H54 (cell line): ENCODE measurements around the gene PRRT1.
"Not testable (repeated sequence)": the region's sequence is repeated elsewhere in the genome, so short reads cannot be mapped to it uniquely, and the experiment has no call there.

Experiments used
- DNase-seq: peaks from one replicate; pipeline ENCODE4 v3.0.0; 2011; ENCODE audit warnings: low spot score, mixed read lengths; ENCODE audit not compliant: insufficient read length
- FAIRE-seq: peaks from 3 replicates; lab custom pipeline; 2011; peaks lifted over from hg19 to GRCh38; lab: Jason Lieb, UNC
- POLR2A ChIP-seq: IDR thresholded peaks from 2 replicates; pipeline ENCODE4 v1.6.1; 2011; ENCODE audit warnings: low read depth, mild to moderate bottlenecking, low read length

The PRRT1 gene

GRCh38 chr6:32151863-32152768, at the start of gene PRRT1:
TSS of gene PRRT1 (minus strand) at chr6:32151939. CDS start at chr6:32151827, 112 bp downstream.
- no peak for TF ChIP-seq POLR2A
- no peak for DNase-seq
- FAIRE-seq = no peak

- no peak for FAIRE-seq
- no peak for TF ChIP-seq POLR2A
- no peak for DNase-seq
Measured at GRCh38 chr6:32200711-32201475, 49.2 kb upstream of the PRRT1 start.

- TF ChIP-seq POLR2A = no peak
- no peak for FAIRE-seq
- no peak for DNase-seq
Measured at GRCh38 chr6:32198866-32199265, 47.1 kb upstream of the PRRT1 start.

- no peak for FAIRE-seq
- no peak for TF ChIP-seq POLR2A
- DNase-seq = no peak
Measured at GRCh38 chr6:32198345-32198696, 46.6 kb upstream of the PRRT1 start.

GRCh38 chr6:32196682-32197616, 45.2 kb upstream of the PRRT1 start:
- no peak for TF ChIP-seq POLR2A
- DNase-seq (no peak), FAIRE-seq (no peak)

GRCh38 chr6:32195902-32196681, 44.4 kb upstream of the PRRT1 start:
- no peak for FAIRE-seq
- DNase-seq = peak; percentile 77
- TF ChIP-seq POLR2A = peak; percentile 80

- TF ChIP-seq POLR2A = no peak
- peak; percentile 70 for FAIRE-seq
Measured at GRCh38 chr6:32195652-32195901, 43.8 kb upstream of the PRRT1 start.

GRCh38 chr6:32194825-32195651, 43.3 kb upstream of the PRRT1 start:
- peak; percentile 47 for TF ChIP-seq POLR2A

More at GRCh38 chr6:32195652-32195901, 43.8 kb upstream of the PRRT1 start:
- DNase-seq = peak; percentile 96

GRCh38 chr6:32194388-32194787, 42.6 kb upstream of the PRRT1 start:
- FAIRE-seq (no peak), DNase-seq (no peak)

More at GRCh38 chr6:32194825-32195651, 43.3 kb upstream of the PRRT1 start:
- FAIRE-seq (no peak), DNase-seq (no peak)

GRCh38 chr6:32193096-32193495, 41.4 kb upstream of the PRRT1 start:
- not testable (repeated sequence) for DNase-seq, FAIRE-seq

More at GRCh38 chr6:32194388-32194787, 42.6 kb upstream of the PRRT1 start:
- TF ChIP-seq POLR2A = no peak

GRCh38 chr6:32192608-32193039, 40.9 kb upstream of the PRRT1 start, which contains the start of gene GPSM3:
TSS of gene GPSM3 (minus strand) at chr6:32192643. CDS start at chr6:32192513, 130 bp downstream.
- DNase-seq (no peak), FAIRE-seq (no peak)
- no peak for TF ChIP-seq POLR2A
